GM12874 (cell line): ENCODE data around the gene FOXRED1.

ENCODE experiments used
- CTCF ChIP-seq: IDR thresholded peaks from 2 replicates; pipeline ENCODE4 v1.5.1; 2011; ENCODE audit warnings: low read depth, mild to moderate bottlenecking, control low read depth, low read length, moderate library complexity; ENCODE audit not compliant: insufficient read depth

The FOXRED1 gene

DNA sequence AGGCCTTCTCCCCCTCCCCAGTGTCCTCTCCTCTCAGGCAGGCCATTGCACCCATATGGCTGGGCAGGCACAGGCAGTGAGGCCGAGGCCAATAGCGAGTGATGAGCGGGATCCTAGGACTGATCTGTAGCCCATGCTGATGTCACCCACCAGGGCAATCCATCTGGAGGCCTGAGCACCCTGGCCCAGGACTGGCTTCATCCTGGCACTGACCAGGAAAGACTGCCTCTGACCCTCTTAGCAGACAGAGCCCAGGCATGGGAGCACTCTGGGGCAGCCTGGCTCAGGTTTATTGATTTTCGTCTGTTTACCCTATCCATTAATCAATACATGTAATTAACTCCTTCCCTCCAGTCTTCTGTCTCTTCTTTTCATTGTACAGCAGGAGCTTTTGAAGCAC is 8.8 kb downstream of the FOXRED1 start:
- TF ChIP-seq CTCF, result no peak

GRCh38 chr11:126279191-126279590 is 10.2 kb downstream of the FOXRED1 start:
- TF ChIP-seq CTCF, result no peak

GRCh38 chr11:126280595-126280994 is 11.6 kb downstream of the FOXRED1 start:
- TF ChIP-seq CTCF, result no peak

DNA sequence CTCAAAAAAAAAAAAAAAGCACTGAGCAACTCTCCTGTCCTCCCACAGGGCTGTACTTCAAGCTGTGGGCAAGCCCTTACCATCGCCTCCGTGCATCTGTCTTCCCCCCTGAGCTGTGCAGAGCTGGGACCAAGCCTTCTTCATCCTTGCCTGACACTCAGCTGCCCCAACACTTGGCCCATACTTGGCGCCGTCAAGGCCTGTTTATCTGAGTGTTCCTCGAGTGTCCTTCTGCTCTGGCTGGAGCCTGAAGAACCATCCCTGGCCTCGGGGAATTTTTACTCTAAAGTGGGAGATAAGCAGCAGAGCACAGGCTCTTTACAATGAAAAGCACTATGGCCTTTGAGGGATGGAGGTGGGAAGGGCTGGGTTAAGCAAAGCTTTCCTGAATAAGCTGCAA is 12.3 kb downstream of the FOXRED1 start:
- no peak for TF ChIP-seq CTCF

DNA sequence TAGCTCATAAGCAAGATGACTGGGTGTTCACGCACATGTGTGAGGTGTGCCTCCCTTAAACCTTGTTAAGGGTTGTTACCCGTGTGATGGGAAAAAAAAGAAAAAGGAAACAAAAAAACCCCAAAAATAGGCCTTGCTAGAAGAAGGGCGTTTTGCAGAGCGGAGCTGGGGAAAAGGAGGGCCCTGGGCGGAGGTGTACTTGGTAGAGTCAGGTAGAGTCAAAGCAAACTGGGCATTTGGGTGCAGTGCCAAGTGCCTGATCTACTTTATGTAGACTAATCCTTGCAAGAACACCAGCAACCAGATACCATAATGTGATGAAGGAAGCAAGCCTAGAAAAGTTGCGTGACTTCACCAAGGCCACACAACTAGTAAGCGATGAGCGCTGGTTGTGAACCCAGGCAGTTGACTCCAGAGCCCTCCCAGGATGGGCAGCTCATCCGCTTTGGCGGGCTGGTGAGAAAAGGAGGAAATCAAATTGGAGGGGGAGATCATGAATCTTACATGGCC is 12.8 kb downstream of the FOXRED1 start:
- no peak for TF ChIP-seq CTCF

DNA sequence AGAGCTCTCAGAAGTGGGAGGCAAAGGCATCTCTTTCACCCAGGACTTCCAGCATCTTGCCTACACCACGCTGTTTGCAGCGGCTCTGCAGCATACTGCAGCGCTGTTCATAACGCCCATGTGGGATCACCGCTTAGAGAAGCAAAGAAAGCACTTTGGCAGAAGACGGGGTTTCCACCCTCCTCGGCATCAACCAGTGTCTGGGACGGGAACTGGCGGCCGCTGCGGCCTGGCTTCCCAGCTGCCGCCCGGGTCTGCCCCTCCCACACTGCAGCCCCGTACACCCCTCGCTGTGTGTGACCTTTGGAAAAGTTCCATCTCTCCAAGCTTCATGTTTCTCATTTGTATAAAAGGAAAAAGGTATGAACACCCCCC is 13.4 kb downstream of the FOXRED1 start:
- TF ChIP-seq CTCF, result no peak

DNA sequence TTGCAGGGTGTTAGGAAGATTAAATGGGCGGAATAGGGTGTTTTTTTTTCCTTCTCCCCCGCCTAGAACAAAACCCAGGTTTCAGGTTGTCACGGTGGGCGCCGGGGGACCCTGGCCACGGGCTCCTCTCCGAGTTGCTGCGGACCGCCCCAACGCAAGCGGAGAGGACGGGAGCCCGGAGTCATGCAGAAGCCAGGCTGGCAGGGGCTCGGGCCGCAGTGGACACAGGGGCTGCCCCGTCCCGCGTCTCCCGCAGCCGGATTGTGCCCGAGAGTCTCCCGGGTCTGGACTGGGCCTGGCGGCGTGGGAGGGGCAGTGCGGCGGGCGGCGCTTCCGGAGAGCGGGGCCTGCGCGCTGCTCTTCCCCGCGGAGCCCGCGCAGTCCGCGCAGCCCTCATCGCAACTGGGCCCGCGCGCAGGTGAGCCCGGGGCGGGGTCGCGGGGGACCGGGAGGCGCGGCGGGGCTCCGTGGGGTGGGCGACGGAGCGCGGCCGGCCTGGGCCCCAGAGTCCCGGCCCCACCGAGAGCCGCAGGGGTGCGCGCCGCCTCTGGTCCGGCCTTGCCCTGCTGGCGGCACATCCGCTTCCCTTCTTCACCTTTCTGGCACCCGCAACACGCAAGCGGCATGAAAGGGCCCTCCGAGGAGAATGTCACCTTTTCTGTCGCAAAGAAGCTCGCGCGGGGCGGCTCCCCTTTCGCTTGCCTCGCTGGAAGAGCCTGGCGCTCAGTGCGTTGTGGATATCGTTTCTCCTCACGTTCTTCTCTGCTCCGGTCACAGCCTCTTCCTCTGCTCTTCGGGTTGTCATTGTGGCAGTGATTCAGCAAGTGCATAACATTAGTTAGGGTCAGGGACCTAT is 14.0 kb downstream of the FOXRED1 start, which contains the start of gene TIRAP:
TIRAP (plus strand) TSS at position 358 of the 856 bp plus-strand sequence. CDS start 7,802 bp downstream, outside the sequence.
- TF ChIP-seq CTCF, result no peak
